NCI-H146 (cell line): ENCODE results near the gene NIFK.
"Not testable (repeated sequence)": the region's sequence is repeated elsewhere in the genome, so short reads cannot be mapped to it uniquely, and the experiment has no call there.

ENCODE experiments used
- DNase-seq: peaks from one replicate; lab custom pipeline; 2025; lab: John Stamatoyannopoulos, UW

Gene NIFK

GRCh38 chr2:121731366-121731765, 5.3 kb downstream of the NIFK start:
- DNase-seq: no peak

DNA sequence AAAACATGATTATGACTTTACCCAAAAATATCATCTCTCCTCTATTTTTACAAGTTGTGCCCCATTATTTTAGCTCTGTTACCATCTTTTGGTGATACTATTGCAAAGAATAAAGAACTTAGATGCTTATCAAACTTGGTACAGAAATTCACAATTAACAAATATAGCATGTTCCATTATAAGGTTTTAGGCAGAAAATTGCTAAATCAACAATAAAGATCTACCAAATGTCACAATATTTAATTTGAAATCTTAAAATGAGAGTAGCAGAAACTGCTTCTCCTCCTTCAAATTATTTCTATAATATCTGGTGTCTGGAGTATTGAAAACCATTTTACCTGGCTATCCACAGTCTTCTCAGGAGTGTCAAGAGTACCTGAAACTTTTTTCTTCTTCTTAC, 8.7 kb downstream of the NIFK start:
- no peak for DNase-seq

- no peak for DNase-seq
These were observed 9.3 kb downstream of the NIFK start for GRCh38 chr2:121727332-121727731.

GRCh38 chr2:121723316-121723715, 13.4 kb downstream of the NIFK start:
- DNase-seq: no peak

DNA sequence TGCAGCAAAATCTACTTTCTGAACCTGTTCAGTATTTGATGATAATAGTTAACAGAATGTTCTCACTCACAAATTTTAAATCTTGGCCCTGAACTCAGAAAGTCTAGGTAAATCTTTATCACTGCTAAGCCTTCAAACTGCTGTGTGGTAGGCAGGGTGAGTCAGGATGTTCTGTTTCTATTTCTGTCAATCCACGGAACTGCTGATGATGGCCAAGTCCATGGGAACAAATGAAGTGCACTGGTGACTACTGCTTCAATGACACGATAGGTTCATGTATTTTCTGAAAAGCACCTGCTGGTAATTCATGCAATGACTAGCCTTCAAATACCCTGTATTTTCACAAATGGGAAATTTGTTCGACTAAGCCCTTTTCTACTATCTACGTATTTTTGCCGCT, 14.2 kb downstream of the NIFK start:
- no peak for DNase-seq

GRCh38 chr2:121721926-121722325, 14.7 kb downstream of the NIFK start:
- DNase-seq: no peak

GRCh38 chr2:121717529-121717928, 19.1 kb downstream of the NIFK start:
- DNase-seq: no peak

GRCh38 chr2:121716126-121716525, 20.5 kb downstream of the NIFK start:
- DNase-seq: no peak

- DNase-seq: not testable (repeated sequence)
These were observed 25.2 kb downstream of the NIFK start for GRCh38 chr2:121711481-121711880.

- no peak for DNase-seq
These were observed 26.1 kb downstream of the NIFK start for GRCh38 chr2:121710470-121711170.

DNA sequence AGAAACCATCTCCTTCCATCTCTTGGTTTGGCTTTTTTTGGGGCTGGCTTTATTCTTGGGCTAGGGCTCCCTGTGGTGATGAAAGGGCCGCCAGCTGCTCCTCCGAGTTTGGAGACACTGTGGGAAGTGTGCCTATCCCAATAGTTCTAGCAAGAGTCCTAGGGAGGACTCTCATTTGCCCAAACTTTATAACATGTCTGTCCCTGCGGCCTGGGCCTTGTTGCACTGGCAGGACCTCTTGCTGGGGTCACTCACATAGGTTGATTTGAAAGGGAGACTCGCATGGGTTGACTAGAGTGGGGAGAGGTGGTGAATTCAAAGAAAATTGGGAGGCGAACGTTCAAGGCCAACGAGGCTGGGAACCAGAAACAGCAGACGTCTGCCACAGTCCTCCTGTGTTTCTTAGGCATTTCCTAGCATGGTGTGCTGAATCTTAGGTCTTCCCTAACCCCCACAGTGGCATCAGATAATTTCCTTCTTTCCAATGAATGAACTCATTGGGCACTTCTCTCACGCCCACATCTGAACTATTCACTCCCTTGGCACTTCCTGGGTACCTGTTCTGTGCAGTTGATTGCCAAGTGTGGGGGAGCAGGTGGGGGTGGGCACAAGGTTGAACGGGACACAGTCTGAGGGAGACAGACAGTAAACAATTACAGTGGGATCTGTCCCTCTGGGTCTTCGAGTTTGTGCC, 26.8 kb downstream of the NIFK start:
- DNase-seq: no peak

DNA sequence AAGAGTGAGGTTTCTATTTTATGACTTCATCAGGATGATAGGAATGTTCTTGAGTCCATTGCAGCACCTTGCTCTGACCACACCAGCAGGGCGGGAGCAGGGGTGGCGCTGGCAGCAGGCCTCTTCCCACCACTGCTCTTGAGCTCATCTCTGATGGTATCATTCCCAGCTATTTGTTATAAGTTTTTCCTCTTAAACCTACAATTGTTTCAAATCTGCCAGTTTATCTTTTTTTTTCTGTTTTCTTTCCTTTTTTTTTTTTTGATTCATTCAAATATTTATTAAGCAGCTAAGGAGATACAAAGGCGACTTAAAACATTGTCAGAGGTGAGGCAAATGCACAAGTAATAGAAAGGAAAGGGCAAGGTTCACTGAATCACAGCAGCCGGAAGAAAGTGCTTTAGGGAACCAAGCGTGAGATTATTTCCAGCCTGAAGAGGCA, 28.7 kb downstream of the NIFK start:
- peak; percentile 69 for DNase-seq

DNA sequence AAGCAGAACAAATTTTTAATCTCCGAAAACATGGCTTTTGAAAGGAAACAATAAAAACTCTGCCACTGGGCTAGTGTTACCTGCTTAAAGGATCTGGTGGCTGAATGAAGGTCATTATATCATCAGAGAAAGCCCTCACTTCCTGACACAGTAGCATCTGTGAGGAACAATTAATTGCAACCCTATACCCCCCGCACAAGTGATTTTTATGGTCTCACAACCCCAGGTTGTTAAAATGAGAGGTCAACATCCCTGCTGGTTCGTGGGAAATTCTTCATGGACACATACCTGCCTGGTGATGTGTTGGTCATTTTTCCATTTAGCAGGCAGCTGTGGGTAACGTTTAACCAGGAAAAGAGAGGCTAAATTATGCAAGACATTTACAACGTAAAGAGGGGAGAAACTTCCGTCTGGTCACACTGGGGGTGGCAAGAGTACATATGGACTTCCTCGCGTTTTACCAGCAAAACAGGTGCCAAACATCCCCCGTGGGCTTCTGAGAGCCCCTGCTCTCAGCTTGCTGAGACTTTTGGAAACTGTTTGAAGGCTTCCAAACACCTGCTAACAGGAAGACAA, 29.2 kb downstream of the NIFK start:
- peak; percentile 80 for DNase-seq

DNA sequence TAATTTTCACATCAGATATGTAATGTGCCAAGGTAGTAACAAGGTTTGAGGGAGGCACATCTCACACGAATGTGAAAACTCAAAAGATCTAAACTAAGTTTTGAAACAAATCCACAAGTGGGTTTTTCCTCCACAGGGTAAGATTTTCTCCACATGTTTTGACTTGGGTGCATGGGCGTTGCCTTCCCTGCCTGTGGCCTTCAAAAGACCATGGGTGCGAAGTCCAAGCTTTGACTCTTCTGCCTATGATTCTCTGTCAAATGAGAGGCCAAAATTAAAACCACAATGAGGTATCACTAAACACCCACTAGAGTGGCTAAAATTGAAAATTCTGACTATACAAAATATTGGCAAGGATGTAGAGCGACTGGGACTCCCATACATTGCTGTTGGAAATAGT, 30.7 kb downstream of the NIFK start:
- DNase-seq: no peak

DNA sequence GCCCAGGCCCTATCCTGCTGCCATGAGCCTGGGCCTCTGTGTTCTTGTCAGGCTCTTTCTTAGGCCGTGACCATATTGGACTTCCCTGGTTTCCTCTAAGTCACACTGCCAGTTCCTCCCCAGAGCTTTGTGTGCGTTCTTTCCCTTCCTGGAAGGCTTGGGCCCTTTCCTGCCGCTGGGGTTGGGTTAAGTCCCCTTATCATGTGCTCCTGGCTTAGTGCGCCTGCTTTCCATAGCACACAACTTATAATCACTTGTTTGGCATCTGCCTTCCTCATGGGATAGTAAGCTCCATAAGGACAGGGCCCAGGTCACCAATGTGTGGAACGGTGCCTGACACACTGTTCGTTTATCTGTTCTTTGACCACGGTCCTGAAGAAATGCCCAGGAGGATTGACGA, 31.3 kb downstream of the NIFK start:
- no peak for DNase-seq

DNA sequence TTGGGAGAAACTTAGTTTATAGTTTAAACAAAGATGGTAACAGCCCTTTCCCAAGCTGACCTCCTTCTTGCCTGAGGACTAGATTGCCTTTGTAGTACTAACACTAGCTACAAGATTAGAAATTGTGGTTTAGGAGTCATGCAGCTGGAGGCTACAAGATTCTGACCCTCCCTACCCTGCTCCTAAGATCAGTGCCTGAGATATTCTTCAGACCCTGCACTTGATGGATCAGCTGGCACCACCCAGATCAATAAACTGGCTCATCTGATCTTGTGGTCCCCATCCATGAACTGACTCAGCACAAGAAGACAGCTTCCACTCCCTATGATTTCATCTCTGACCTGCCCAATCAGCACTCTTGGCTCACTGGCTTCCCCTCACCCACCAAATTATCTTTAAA, 34.9 kb downstream of the NIFK start:
- DNase-seq: not testable (repeated sequence)

DNA sequence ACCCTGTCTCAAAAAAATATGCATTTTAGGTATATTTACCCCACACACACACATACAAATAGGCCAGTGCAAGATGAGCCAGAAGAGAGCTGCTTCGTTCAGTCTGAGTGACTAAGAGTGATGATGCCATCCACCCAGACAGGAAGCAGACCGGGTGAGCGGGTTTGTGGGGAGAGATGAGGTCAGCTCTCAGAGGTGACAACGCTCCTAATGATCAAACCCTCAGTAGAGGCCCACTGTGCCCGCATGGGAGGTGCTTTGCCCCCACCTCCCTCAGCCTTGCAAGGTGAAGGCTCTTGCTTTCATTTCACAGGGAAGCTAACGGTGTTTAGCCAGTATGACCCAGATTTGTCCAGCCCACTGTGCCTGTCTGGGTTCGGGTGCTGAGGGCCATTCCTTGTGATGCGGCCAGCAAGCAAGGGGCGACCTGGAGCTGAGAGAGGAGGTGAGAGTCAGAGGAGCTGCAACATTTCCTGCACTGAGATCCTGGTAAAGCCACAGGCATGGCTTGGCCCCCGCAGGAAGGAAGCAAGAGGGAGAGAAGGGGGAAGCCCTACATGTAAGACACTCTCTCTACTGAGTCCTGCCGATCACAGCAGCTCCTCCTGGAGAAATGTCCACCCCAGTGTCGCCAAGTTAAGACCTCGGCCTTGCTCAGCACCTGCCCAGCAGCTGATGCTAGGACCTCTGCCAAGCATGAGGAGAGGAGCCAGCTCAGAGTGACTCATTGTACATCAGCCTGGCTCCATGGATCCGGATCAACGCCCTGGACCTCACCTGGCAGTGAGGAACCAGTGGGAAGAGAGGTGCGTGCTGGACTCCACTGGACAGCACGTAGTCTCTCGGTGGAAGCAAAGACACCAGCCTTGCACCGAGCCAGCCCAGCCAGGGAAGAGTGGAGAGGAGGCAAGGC, 37.0 kb downstream of the NIFK start:
- no peak for DNase-seq

DNA sequence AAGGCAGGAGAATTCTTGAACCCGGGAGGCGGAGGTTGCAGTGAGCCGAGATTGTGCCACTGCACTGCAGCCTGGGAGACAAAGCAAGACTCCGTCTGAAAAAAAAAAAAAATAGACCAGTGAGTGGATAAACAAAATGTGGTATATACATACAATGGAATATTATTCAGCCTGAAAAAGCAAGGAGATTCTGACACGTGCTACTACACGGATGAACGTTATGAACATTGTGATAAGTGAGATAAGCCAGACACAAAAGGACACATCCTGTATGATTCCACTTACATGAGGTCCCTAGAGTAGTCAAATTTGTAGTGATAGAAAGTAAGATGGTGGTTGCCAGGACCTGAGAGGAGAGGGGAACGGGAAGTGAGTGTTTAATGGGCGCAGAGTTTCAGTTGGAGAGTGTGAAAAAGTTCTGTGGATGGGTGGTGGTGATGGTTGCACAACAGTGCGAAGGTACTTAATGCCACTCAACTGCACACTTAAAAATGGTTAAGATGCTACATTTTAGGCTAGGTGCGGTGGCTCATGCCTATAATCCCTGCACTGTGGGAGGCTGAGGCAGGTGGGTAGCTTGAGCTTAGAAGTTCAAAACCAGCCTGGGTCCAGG, 38.3 kb downstream of the NIFK start:
- no peak for DNase-seq

DNA sequence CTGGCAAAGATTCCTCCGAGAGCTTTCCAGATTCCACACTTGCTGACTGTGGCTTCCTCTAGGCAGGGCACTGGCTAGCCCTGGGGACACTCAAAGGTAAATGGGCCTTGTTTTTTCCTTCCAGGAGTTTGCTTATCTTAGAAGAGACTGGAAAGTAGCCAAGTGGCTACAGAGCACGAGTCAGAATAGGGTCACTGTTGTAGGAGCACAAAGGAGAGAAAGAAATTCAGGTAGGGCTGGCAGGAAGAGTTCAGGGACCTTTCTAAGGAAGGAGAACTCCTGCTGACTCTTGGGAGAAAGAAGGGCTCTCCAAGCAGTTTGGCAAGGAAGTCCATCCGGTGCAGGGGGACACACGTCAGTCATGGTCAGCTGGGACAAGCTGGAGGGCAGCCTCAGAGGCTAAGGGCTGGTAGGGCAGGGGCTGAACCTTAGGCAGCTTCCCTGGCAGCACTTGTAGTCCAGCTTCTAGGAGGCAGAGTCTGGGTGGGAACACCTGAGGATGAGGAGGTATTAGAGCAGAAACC, 39.5 kb downstream of the NIFK start:
- no peak for DNase-seq

DNA sequence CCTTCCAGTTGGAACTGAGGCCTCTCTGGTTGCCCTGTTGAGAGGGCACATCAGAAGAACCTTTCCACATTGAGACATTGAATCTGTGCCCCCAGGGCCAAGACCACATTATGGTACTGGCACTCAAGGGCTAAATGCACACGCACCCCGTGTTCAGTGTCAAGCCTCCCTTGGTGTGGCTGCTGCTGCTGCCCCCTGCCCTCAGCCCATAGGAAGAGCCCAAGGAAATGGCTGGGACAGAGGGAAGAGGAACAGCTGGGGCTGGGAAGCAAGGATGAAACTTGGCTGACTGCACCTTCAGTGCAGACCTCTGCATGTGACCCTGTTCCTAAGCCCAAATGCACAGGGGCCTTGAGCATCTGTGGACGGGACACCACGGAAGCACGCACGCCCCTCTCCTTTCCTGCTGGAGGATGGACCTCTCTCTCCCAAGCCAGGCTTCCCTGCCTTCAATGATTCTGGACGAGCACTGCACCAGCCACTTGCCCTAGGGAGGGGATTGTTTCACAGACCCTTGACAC, 40.2 kb downstream of the NIFK start:
- DNase-seq: no peak

GRCh38 chr2:121695171-121695451, 41.6 kb downstream of the NIFK start:
- no peak for DNase-seq
